Measurements from ENCODE around the gene LRRC61.
A peak's percentile ranks its signal among the peaks of the same experiment; 100 is the strongest.
"Not testable (repeated sequence)": the region's sequence is repeated elsewhere in the genome, so short reads cannot be mapped to it uniquely, and the experiment has no call there.

LRRC61 gene

GRCh38 chr7:150322833-150323681 is at the start of gene LRRC61, which contains the start of gene ACTR3C:
TSS of gene LRRC61 (plus strand) at chr7:150323355. CDS start at chr7:150336862, 13,507 bp downstream.
TSS of gene ACTR3C (minus strand) at chr7:150323545. CDS start at chr7:150295296, 28,249 bp downstream.
- peak; percentile 92 for DNase-seq

- peak; percentile 72 for DNase-seq
Measured at GRCh38 chr7:150276132-150276695, 46.9 kb upstream of the LRRC61 start.

GRCh38 chr7:150278383-150278782 is 44.8 kb upstream of the LRRC61 start:
- not testable (repeated sequence) for DNase-seq

GRCh38 chr7:150281681-150282403 is 41.3 kb upstream of the LRRC61 start:
- not testable (repeated sequence) for DNase-seq

GRCh38 chr7:150283111-150283510 is 40.0 kb upstream of the LRRC61 start:
- not testable (repeated sequence) for DNase-seq

- DNase-seq, result not testable (repeated sequence)
Measured at GRCh38 chr7:150283608-150284007, 39.5 kb upstream of the LRRC61 start.

- peak; percentile 69 for DNase-seq
Measured at GRCh38 chr7:150285849-150286754, 37.1 kb upstream of the LRRC61 start.

- DNase-seq, result not testable (repeated sequence)
Measured at GRCh38 chr7:150287815-150288214, 35.3 kb upstream of the LRRC61 start.

GRCh38 chr7:150288816-150289215 is 34.3 kb upstream of the LRRC61 start:
- DNase-seq, result not testable (repeated sequence)

- DNase-seq, result not testable (repeated sequence)
Measured at GRCh38 chr7:150290317-150290716, 32.8 kb upstream of the LRRC61 start.

GRCh38 chr7:150295027-150295426 is 28.1 kb upstream of the LRRC61 start:
- not testable (repeated sequence) for DNase-seq

- not testable (repeated sequence) for DNase-seq
Measured at GRCh38 chr7:150295614-150296013, 27.5 kb upstream of the LRRC61 start.

GRCh38 chr7:150296802-150297201 is 26.4 kb upstream of the LRRC61 start:
- DNase-seq, result not testable (repeated sequence)

GRCh38 chr7:150297978-150298377 is 25.2 kb upstream of the LRRC61 start:
- DNase-seq, result not testable (repeated sequence)

- not testable (repeated sequence) for DNase-seq
Measured at GRCh38 chr7:150302908-150303310, 20.2 kb upstream of the LRRC61 start.

- DNase-seq, result not testable (repeated sequence)
Measured at GRCh38 chr7:150304499-150305258, 18.5 kb upstream of the LRRC61 start.

GRCh38 chr7:150305259-150305902 is 17.8 kb upstream of the LRRC61 start:
- DNase-seq, result not testable (repeated sequence)

GRCh38 chr7:150305903-150306284 is 17.3 kb upstream of the LRRC61 start:
- DNase-seq, result not testable (repeated sequence)

- not testable (repeated sequence) for DNase-seq
Measured at GRCh38 chr7:150306377-150306776, 16.8 kb upstream of the LRRC61 start.

GRCh38 chr7:150307129-150307528 is 16.0 kb upstream of the LRRC61 start:
- DNase-seq, result no peak

- no peak for DNase-seq
Measured at GRCh38 chr7:150307904-150308303, 15.3 kb upstream of the LRRC61 start.

All from eye (tissue), 1 donor.